ENCODE measurements around the gene ADGRG3. TPM values are rescaled to one million over a fixed set of nuclear protein-coding genes. Genes with fewer than 3 reads are reported as not detected.
A peak's percentile ranks its signal among the peaks of the same experiment; 100 is the strongest.

Gene ADGRG3
- total and polyA plus RNA-seq, 2 experiments from 2014 or later = not detected

DNA sequence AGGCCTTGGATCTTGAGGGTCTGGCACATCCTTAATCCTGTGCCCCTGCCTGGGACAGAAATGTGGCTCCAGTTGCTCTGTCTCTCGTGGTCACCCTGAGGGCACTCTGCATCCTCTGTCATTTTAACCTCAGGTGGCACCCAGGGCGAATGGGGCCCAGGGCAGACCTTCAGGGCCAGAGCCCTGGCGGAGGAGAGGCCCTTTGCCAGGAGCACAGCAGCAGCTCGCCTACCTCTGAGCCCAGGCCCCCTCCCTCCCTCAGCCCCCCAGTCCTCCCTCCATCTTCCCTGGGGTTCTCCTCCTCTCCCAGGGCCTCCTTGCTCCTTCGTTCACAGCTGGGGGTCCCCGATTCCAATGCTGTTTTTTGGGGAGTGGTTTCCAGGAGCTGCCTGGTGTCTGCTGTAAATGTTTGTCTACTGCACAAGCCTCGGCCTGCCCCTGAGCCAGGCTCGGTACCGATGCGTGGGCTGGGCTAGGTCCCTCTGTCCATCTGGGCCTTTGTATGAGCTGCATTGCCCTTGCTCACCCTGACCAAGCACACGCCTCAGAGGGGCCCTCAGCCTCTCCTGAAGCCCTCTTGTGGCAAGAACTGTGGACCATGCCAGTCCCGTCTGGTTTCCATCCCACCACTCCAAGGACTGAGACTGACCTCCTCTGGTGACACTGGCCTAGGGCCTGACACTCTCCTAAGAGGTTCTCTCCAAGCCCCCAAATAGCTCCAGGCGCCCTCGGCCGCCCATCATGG, 4.0 kb upstream of the ADGRG3 start:
- H3K79me2 ChIP-seq (replicated peaks; ENCODE audit: insufficient read depth) = no peaks in the 10 kb centered on the region
- H3K27ac Mint-ChIP-seq = no peak overlapping the region; the same call in 1 of the 2 replicates
- no peaks in the 10 kb centered on the region; the same call in 1 of the 3 replicates for H3K9me3 Mint-ChIP-seq

DNA sequence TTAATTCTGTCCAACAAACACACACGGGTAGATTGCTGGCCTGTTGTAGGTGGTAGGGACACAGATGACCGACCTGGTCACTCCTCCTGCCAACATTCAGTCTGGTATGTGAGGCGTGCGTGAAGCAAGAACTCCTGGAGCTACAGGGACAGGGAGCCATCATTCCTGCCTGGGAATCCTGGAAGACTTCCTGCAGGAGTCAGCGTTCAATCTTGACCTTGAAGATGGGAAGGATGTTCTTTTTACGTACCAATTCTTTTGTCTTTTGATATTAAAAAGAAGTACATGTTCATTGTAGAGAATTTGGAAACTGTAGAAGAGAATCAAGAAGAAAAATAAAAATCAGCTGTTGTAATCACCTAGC, 3.5 kb upstream of the ADGRG3 start:
- no peaks in the 10 kb centered on the region for H3K4me1 ChIP-seq (ENCODE audit: insufficient read depth)
- H4K20me1 ChIP-seq (replicated peaks; ENCODE audit: insufficient read depth) = no peaks in the 10 kb centered on the region
- no peak overlapping the region for H3K4me3 ChIP-seq
- H3K36me3 ChIP-seq (ENCODE audit: insufficient read depth) = no peaks in the 10 kb centered on the region
- H3K4me3 Mint-ChIP-seq = no peak overlapping the region
- ATAC-seq (no peak), DNase-seq (ENCODE audit: low spot score) (no peak)
- TF ChIP-seq, protein P1, sequence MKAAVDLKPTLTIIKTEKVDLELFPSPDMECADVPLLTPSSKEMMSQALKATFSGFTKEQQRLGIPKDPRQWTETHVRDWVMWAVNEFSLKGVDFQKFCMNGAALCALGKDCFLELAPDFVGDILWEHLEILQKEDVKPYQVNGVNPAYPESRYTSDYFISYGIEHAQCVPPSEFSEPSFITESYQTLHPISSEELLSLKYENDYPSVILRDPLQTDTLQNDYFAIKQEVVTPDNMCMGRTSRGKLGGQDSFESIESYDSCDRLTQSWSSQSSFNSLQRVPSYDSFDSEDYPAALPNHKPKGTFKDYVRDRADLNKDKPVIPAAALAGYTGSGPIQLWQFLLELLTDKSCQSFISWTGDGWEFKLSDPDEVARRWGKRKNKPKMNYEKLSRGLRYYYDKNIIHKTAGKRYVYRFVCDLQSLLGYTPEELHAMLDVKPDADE (IDR thresholded peaks at IDR 0.05) = no peak
- no peak for TF ChIP-seq EZH2phosphoT487 (IDR thresholded peaks at IDR 0.05; ENCODE audit: unreplicated experiment)
- H3K27ac ChIP-seq (ENCODE audit: low read depth) = no peak overlapping the region
- no peaks in the 10 kb centered on the region; the same call in 1 of the 3 replicates for H3K9me3 Mint-ChIP-seq
- no peaks in the 10 kb centered on the region for H3F3A ChIP-seq (replicated peaks; ENCODE audit: low read depth)
- no peak overlapping the region for H3K4me2 ChIP-seq
- no peaks in the 10 kb centered on the region; the same call in 2 of the 3 replicates for H3K4me1 Mint-ChIP-seq
- H3K27me3 ChIP-seq (ENCODE audit: insufficient read depth) = no peaks in the 10 kb centered on the region
- H3K79me2 ChIP-seq (replicated peaks; ENCODE audit: insufficient read depth) = no peaks in the 10 kb centered on the region
- H3K27ac Mint-ChIP-seq = no peak overlapping the region
- peaks cover 5% of the 10 kb centered on the region for H3K27me3 Mint-ChIP-seq (ENCODE audit: insufficient read depth, low read depth, poor library complexity)
- H2AFZ ChIP-seq = no peak overlapping the region
- H3K9me2 ChIP-seq (ENCODE audit: insufficient read depth) = no peaks in the 10 kb centered on the region
- no peaks in the 10 kb centered on the region for H3K36me3 Mint-ChIP-seq (ENCODE audit: low read depth)

More for the DNA sequence above, 4.0 kb upstream of the ADGRG3 start:
- H3K4me3 ChIP-seq = no peak overlapping the region
- ATAC-seq (peak; percentile 17; the same call in 2 of the 3 replicates), DNase-seq (ENCODE audit: low spot score) (no peak)
- no peak overlapping the region for H3K4me2 ChIP-seq
- H4K20me1 ChIP-seq (replicated peaks; ENCODE audit: insufficient read depth) = no peaks in the 10 kb centered on the region
- H3K9me2 ChIP-seq (ENCODE audit: insufficient read depth) = no peaks in the 10 kb centered on the region
- H3K27me3 Mint-ChIP-seq (ENCODE audit: insufficient read depth, low read depth, poor library complexity) = peaks cover 5% of the 10 kb centered on the region
- H3K4me3 Mint-ChIP-seq = no peak overlapping the region
- no peaks in the 10 kb centered on the region for H3K36me3 Mint-ChIP-seq (ENCODE audit: low read depth)
- TF ChIP-seq STAT1 (IDR thresholded peaks at IDR 0.05; ENCODE audit: unreplicated experiment) (no peak), ZNF331 (CRISPR knock-in tag; IDR thresholded peaks at IDR 0.05; ENCODE audit: low read depth) (no peak)
- TF ChIP-seq, protein P2, sequence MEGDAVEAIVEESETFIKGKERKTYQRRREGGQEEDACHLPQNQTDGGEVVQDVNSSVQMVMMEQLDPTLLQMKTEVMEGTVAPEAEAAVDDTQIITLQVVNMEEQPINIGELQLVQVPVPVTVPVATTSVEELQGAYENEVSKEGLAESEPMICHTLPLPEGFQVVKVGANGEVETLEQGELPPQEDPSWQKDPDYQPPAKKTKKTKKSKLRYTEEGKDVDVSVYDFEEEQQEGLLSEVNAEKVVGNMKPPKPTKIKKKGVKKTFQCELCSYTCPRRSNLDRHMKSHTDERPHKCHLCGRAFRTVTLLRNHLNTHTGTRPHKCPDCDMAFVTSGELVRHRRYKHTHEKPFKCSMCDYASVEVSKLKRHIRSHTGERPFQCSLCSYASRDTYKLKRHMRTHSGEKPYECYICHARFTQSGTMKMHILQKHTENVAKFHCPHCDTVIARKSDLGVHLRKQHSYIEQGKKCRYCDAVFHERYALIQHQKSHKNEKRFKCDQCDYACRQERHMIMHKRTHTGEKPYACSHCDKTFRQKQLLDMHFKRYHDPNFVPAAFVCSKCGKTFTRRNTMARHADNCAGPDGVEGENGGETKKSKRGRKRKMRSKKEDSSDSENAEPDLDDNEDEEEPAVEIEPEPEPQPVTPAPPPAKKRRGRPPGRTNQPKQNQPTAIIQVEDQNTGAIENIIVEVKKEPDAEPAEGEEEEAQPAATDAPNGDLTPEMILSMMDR (conservative IDR thresholded peaks at IDR 0.05; ENCODE audit: low read depth in 2 of 2) = peak in 1 of 2 experiments; percentile 37; a peak in 2 of 4 replicates
- no peak overlapping the region for H3K27ac ChIP-seq (ENCODE audit: low read depth)
- H3K4me1 ChIP-seq (ENCODE audit: insufficient read depth) = no peaks in the 10 kb centered on the region
- no peak overlapping the region for H2AFZ ChIP-seq
- H3K36me3 ChIP-seq (ENCODE audit: insufficient read depth) = no peaks in the 10 kb centered on the region
- H3F3A ChIP-seq (replicated peaks; ENCODE audit: low read depth) = no peaks in the 10 kb centered on the region
- no peaks in the 10 kb centered on the region for H3K27me3 ChIP-seq (ENCODE audit: insufficient read depth)
- H3K4me1 Mint-ChIP-seq = no peaks in the 10 kb centered on the region; the same call in 2 of the 3 replicates

DNA sequence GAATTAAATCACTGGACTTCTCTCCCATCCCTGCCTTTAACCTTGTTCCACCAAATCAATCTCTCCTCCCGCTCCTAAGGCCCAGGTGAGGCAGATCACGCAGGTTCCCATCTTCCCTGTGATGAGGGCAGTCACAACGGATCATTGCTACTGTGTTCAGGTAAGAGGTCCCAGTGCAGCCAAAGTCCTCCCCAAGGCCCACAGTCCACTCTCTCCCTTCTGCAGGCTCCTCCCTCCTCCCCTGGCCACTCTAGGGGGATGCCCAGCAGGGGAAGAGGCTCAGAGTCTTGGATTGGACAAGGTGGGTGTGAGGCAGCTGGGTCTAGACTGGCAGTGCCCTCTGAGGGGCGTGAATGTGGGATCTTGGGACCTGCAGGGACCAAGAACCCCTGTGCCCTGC, 2.6 kb upstream of the ADGRG3 start:
- no peaks in the 10 kb centered on the region; the same call in 1 of the 3 replicates for H3K9me3 Mint-ChIP-seq
- DNase-seq (ENCODE audit: low spot score) (no peak), ATAC-seq (no peak)
- Histone ChIP-seq H3K27ac (ENCODE audit: low read depth) (no peak overlapping the region), H3K27me3 (ENCODE audit: insufficient read depth) (no peaks in the 10 kb centered on the region), H3K9me2 (ENCODE audit: insufficient read depth) (no peaks in the 10 kb centered on the region), H2AFZ (no peak overlapping the region), H3K4me2 (no peak overlapping the region), H3K4me3 (no peak overlapping the region), H4K20me1 (replicated peaks; ENCODE audit: insufficient read depth) (no peaks in the 10 kb centered on the region), H3F3A (replicated peaks; ENCODE audit: low read depth) (no peaks in the 10 kb centered on the region), H3K79me2 (replicated peaks; ENCODE audit: insufficient read depth) (no peaks in the 10 kb centered on the region), H3K4me1 (ENCODE audit: insufficient read depth) (no peaks in the 10 kb centered on the region), H3K36me3 (ENCODE audit: insufficient read depth) (no peaks in the 10 kb centered on the region)
- H3K36me3 Mint-ChIP-seq (ENCODE audit: low read depth) = no peaks in the 10 kb centered on the region
- peaks cover 5% of the 10 kb centered on the region for H3K27me3 Mint-ChIP-seq (ENCODE audit: insufficient read depth, low read depth, poor library complexity)
- H3K4me1 Mint-ChIP-seq = no peaks in the 10 kb centered on the region; the same call in 2 of the 3 replicates
- no peak overlapping the region for H3K27ac Mint-ChIP-seq
- no peak overlapping the region for H3K4me3 Mint-ChIP-seq
- TF ChIP-seq ZNF114 (CRISPR knock-in tag; IDR thresholded peaks at IDR 0.05) = no peak
- no peak for TF ChIP-seq STAT1 (IDR thresholded peaks at IDR 0.05; ENCODE audit: unreplicated experiment)
- TF ChIP-seq CREB1 (CRISPR knock-in tag; IDR thresholded peaks at IDR 0.05; ENCODE audit: low read depth) = no peak
- TF ChIP-seq ZNF331 (CRISPR knock-in tag; IDR thresholded peaks at IDR 0.05; ENCODE audit: low read depth) = no peak
- no peak for TF ChIP-seq NANOG (IDR thresholded peaks at IDR 0.05; ENCODE audit: borderline replicate concordance)
- TF ChIP-seq EZH2phosphoT487 (IDR thresholded peaks at IDR 0.05; ENCODE audit: unreplicated experiment) = no peak

Data from GM23338 (cell line).